ENCODE measurements around the gene TANGO6. TPM values are rescaled to one million over a fixed set of nuclear protein-coding genes. Genes with fewer than 3 reads are reported as not detected.

The TANGO6 gene
- total and polyA plus RNA-seq, 2 of the 8 experiments (the other 6 are each of a cell fraction or from before 2014, with no cell fraction given) = 5.0 to 19.5 TPM

Small RNA genes lying within 50 kb of the gene (small RNA-seq; reads per million reads assigned to genes)
- gene RF00019 (ENCODE audit: insufficient read depth) (not detected), gene RF00066 (ENCODE audit: insufficient read depth) (not detected), gene RNU6-898P (ENCODE audit: insufficient read depth) (not detected)

Other genes starting within 250 kb of the TANGO6 start
- 142 and 146 TPM in 2 replicates for gene CDH3, start 198.2 kb upstream of the TANGO6 start, total RNA-seq (2021; fragmentation: NEBNext Ultra II Directional; extraction: Animal tissue kit (Norgen Biotek cat#: 25700))
- 171 and 251 TPM in 2 replicates for gene CDH3, start 198.2 kb upstream of the TANGO6 start, polyA plus RNA-seq (2011; rRNA removed)
- gene CDH1, start 106.2 kb upstream of the TANGO6 start, total RNA-seq (2021; fragmentation: NEBNext Ultra II Directional; extraction: Animal tissue kit (Norgen Biotek cat#: 25700)) = 265 and 319 TPM in 2 replicates
- gene CDH1, start 106.2 kb upstream of the TANGO6 start, polyA plus RNA-seq (2011; rRNA removed) = 119 and 133 TPM in 2 replicates